Right lobe of liver (tissue), 4 donors: ENCODE measurements around the gene MAP3K2.

Experiments used
- CTCF ChIP-seq, 4 donors: fragments of 200-600 bp in 3 of 4; fragments of 450-650 bp in 1 of 4; IDR thresholded peaks; one replicate each; pipeline versions ENCODE4 v1.5.1 to v1.8.0; 2016 to 2022; ENCODE audit warnings: antibody characterized with exemption in 4 of 4, mild to moderate bottlenecking in 2 of 4
- POLR2A ChIP-seq: fragments of 450-650 bp; IDR thresholded peaks from one replicate; pipeline ENCODE4 v1.6.1; 2017; ENCODE audit warnings: antibody characterized with exemption, mild to moderate bottlenecking
- donor health status: DM: no; HTN: no; CAD: no.
- donor health status: DM: no; HTN: no; CAD: no.
- donor health status: DM: no; HTN: yes; CAD: no.

GRCh38 chr2:127392828-127393578 is 5.2 kb upstream of the MAP3K2 start:
- TF ChIP-seq CTCF (IDR thresholded peaks at IDR 0.05) (no peak), POLR2A (no peak)
